AG20443 (cell line): Measurements from ENCODE around the gene NBEA.
"Not testable (repeated sequence)": the region's sequence is repeated elsewhere in the genome, so short reads cannot be mapped to it uniquely, and the experiment has no call there.

Source experiments
- DNase-seq: peaks from one replicate; pipeline ENCODE4 v3.0.0; 2012; ENCODE audit warnings: low spot score, mixed read lengths

The NBEA gene

DNA sequence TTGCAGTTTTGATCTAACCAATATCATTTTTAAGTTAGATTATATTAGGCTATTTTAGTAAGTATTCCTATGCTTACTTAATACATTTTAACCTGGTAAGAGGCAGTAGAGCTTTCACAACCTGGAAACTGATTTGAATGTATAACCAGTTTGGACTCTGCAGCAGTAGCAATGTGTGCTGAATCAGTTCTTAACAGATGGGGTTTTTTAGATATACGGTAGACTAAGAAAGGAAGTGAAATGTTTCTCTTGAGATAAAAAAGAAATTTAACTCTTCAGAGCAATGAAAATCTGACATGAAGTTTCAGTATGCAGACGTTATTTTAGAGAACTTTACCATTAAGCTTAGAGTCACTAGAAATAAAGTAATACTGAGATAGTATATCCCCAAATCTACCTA lies 2.7 kb downstream of the NBEA start:
- no peak for DNase-seq

DNA sequence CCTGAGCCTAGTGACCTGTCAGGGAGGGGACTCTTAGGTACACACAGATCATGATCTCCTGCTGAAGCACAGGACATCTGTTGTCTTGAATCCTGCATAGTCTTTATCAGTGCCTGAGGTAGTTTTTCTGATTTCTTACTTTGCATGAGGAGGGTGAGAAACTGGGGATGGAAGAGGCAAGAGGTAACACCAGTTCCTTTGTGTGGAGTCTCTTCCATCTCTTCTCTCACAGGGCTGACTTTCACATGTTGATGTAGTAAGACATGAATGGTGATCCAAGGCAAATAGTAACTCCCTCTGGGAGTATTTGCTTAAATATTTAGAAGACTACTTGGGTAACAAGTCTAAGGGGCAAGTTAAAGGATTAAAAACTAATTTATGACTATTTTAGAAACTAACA lies 9.5 kb downstream of the NBEA start:
- DNase-seq, result no peak

DNA sequence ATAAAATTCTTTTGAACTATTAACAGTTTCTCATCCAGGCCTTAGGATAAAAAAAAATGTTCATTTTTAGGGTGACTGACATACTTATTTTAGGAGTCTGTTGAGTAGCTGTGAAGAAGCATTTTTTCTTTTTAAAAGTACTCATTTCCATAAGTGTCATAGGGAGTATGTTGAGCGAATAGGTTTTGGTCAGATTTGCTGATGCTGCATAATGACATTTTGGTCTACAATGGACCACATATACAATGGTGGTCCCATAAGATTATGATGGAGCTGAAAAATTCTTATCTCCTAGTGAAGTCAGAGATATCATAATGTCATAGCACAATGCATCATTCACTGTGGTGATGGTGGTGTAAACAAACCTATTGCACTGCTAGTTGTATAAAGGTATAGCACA lies 17.4 kb downstream of the NBEA start:
- DNase-seq, result no peak

DNA sequence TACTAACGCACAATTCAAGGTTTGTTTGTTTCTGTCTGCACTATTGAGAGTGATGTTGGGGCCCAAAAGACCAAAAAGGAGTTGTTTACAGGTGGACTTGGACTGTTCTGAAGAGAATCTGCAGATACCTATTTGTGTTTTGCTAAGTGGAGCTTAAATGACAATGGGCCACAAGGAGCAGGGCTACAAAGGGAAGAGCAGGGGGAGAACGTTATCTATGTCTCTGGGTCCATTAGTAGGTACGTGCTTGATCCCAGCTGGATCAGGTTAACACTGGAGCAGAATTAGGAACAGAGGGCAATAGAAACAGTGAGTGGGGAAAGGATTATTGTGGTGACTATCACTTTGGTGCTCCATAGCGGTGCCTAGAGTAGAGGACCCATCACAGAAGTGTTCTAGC lies 22.5 kb downstream of the NBEA start:
- no peak for DNase-seq

- no peak for DNase-seq
Measured at GRCh38 chr13:34967851-34968562, 25.9 kb downstream of the NBEA start.

DNA sequence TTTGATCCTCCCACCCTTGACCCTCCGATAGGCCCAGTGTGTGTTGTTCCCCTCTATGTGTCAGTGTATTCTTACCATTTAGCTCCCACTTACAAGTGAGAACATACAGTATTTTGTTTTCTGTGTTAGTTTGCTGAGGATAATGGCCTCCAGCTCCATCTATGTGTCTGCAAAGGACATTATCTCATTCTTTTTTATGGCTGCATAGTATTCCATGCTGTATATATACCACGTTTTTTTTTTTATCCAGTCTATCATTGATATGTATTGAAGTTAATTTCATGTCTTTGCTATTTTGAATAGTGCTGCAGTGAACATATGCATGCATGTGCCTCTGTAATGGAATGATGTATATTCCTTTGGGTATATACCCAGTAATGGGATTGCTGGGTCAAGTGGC lies 27.5 kb downstream of the NBEA start:
- not testable (repeated sequence) for DNase-seq

DNA sequence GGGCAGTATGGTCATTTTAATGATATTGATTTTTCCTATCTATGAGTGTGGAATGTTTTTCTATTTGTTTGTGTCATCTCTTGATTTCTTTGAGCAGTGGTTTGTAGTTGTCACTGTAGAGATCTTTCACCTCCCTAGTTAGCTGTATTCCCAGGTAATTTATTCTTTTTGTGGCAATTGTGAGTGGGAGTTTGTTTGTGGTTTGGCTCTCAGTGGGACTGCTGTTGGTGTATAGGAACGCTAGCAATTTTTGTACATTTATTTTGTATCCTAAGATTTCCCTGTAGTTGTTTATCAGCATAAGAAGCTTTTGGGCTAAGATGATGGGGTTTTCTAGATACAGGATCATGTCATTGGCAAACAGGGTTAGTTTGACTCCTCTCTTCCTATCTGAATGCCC lies 28.9 kb downstream of the NBEA start:
- no peak for DNase-seq

DNA sequence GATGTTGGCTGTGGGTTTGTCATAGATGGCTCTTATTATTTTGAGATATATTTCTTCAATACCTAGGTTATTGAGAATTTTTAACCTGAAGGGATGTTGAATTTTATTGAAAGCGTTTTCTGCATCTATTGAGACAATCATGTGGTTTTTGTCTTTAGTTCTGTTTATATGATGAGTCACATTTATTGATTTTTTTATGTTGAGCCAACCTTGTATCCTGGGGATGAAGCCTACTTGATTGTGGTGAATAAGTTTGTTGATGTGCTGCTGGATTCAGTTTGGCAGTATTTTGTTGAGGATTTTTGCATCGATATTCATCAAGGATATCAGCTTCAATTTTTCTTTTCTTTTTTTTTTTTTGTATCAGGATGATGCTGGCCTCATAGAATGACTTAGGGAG lies 29.4 kb downstream of the NBEA start:
- no peak for DNase-seq

DNA sequence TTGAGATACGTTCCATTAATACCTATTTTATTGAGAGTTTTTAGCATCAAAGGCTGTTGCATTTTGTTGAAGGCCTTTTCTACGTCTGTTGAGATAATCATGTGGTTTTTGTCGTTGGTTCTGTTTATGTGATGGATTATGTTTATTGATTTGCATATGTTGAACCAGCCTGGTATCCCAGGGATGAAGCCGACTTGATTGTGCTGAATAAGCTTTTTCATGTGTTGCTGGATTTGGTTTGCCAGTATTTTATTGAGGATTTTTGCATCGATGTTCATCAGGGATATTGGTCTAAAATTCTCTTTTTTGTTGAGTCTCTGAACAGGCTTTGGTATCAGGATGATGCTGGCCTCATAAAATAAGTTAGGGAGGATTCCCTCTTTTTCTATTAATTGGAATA lies 43.1 kb downstream of the NBEA start:
- DNase-seq, result not testable (repeated sequence)

GRCh38 chr13:34988330-34988791 lies 46.3 kb downstream of the NBEA start:
- DNase-seq, result no peak

- DNase-seq, result no peak
Measured at GRCh38 chr13:34990399-34991214, 48.5 kb downstream of the NBEA start.

GRCh38 chr13:34993470-34993869 lies 51.4 kb downstream of the NBEA start:
- no peak for DNase-seq

GRCh38 chr13:35003734-35004133 lies 61.7 kb downstream of the NBEA start:
- not testable (repeated sequence) for DNase-seq

- DNase-seq, result no peak
Measured at GRCh38 chr13:35005051-35005450, 63.0 kb downstream of the NBEA start.

- no peak for DNase-seq
Measured at GRCh38 chr13:35014606-35015213, 72.6 kb downstream of the NBEA start.

- DNase-seq, result no peak
Measured at GRCh38 chr13:35016362-35017112, 74.5 kb downstream of the NBEA start.

GRCh38 chr13:35025314-35025713 lies 83.2 kb downstream of the NBEA start:
- DNase-seq, result no peak

DNA sequence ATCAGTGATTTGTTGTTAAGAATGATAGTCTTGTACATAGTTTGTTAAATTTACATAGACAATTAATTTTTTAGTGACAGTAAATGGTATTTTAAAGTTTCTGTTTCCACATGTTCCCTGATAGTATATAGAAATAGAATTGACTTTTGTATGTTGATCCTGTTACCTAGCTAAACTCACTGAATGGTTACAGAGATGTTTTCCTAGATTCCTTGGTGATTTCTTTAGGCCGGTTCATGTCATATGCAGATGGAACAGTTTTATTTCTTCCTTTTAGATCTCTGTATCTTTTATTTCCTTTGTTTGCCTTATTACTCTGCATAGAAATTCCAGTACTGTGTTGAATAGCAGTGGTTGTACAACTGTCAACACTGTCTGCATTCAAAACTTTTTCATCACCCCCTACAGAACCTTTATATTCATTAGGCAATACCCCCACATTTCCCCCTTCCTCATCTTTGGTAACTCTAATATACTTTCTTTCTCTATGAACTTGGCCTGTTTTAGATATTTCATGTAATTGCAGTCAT lies 86.3 kb downstream of the NBEA start:
- DNase-seq, result no peak

DNA sequence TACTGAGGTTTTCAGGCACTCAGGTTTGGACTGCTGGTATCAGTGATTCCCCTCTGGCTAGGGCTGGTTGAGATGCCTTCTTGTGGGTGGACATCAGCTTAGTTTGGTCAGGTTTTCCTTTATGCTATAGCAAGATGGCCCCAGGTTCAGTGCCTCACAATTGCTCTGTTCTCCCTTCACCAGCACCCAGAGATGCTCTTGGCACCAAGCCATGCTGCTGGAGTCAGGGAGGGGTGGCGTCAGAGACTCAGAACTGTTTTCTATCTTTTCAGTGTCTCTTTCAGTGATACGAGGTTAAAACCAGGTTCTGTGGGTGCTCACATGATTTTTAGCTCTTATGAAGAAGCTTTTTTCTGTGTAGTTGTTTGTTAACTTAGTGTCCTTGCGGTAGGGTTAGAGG lies 96.9 kb downstream of the NBEA start:
- DNase-seq, result no peak

DNA sequence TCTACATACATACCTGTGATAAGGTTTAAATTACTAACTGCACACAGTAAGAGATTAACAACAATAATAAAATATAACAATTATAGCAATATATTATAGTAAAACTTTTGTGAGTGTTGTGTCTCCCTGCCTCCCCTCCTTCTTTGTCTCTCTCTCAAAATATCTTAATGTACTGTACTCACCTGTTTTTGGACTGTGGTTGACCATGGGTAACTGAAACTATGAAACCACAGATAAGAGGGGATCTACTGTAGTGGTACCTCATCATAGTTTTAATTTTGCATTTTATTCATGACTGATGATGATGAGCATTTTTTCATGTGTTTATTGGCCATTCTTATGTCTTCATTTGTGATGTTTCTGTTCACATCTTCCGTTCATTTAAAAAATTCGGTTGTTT lies 104.5 kb downstream of the NBEA start:
- no peak for DNase-seq

DNA sequence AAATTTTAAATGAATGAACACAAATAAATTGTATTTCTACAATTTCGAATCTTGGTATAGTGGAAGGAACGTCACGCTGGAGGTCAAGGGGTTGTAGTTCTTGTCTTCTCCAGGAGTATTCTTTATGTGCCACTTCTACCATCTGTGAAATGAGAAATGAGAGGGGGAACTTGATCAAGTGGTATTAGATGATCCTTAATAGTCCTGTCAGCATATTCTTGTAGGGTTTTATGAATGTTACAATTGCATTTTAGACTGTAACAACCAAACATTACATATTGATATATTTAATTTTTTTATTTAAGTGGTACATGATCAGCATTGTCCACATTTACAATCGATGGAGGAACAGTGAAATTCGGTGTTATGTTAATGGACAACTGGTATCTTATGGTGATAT lies 113.6 kb downstream of the NBEA start:
- DNase-seq, result no peak

- DNase-seq, result no peak
Measured at GRCh38 chr13:35057858-35058257, 115.8 kb downstream of the NBEA start.
